Measurements from ENCODE around the gene PIP4P1. TPM values are rescaled to one million over a fixed set of nuclear protein-coding genes. Genes with fewer than 3 reads are reported as not detected.

PIP4P1 gene
- total and polyA plus RNA-seq, 10 of the 15 experiments (the other 5 are each of a cell fraction or from before 2014, with no cell fraction given), result 19.1 to 47.4 (median 39.7) TPM

DNA sequence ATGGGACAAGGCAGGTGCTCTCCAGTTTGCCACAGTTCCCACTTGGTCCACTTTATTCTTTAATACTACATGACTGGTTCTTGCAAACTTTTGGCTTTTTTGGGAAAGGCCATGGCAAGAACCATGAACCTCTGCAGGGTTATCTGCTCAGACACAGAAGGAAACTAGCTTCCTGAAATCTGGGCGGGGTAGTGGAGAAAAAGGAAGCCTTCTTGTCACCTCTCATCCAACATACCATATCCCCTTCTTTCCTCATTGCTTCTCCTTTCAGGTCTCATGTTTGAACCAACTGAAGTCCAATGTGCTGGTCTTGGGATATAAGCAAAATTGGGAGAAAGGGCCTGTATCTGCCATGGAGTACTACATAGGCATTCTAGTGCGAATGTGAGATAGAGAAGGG lies 19.8 kb downstream of the PIP4P1 start:
- Histone ChIP-seq H3K9ac (ENCODE audit: control insufficient read depth, insufficient read depth, low read length) (no peak overlapping the region), H4K20me1 (ENCODE audit: control insufficient read depth, insufficient read depth) (no peaks in the 10 kb centered on the region), H3K79me2 (ENCODE audit: control insufficient read depth, insufficient read depth, low read length) (no peaks in the 10 kb centered on the region), H3K4me2 (ENCODE audit: control insufficient read depth, insufficient read depth) (no peak overlapping the region), H3K27ac (ENCODE audit: control insufficient read depth, insufficient read depth) (no peak overlapping the region), H2AFZ (ENCODE audit: control insufficient read depth, low read depth, low read length) (no peak overlapping the region), H3K27me3 (replicated peaks in 1 of 2; ENCODE audit: control insufficient read depth in 2 of 2, insufficient read depth in 2 of 2, low read length in 1 of 2) (no peaks in the 10 kb centered on the region), H3K4me3 (no peak overlapping the region), H3K9me3 (replicated peaks; ENCODE audit: control insufficient read depth, insufficient read depth, low read length) (no peaks in the 10 kb centered on the region; the same call in 2 of the 3 replicates), H3K4me1 (ENCODE audit: control insufficient read depth, insufficient read depth, low read length) (no peaks in the 10 kb centered on the region), H3K36me3 (ENCODE audit: control insufficient read depth in 2 of 2, insufficient read depth in 2 of 2, low read length in 1 of 2) (no peaks in the 10 kb centered on the region)
- SMC1A ChIA-PET (ENCODE audit: uncharacterized antibody, unreplicated experiment), result interaction anchor here (0.9 kb wide), 1 partner anchor 12 kb away, joined by 3 read pairs; no protein-coding TSS in a partner anchor
- RAD21 ChIA-PET (ENCODE audit: unreplicated experiment), result no interaction called here
- FAIRE-seq (no peak), DNase-seq (ENCODE audit: low read depth, low spot score) (no peak), ATAC-seq (no peak)
- WGBS (ENCODE audit: insufficient coverage, insufficient replicate concordance, low lambda C conversion rate, missing lambda C conversion rate), result 96% methylated on average over 2 of the region's 2 CpGs
- in situ Hi-C loops (cut with MboI), result no loop called here
- CTCF ChIA-PET, result interaction anchor here (1.1 to 2.2 kb wide), 2 partner anchors 26 to 113 kb away, joined by 4 to 10 read pairs; no protein-coding TSS in a partner anchor
- intact Hi-C loops (cut with micrococcal nuclease; ENCODE audit: unreplicated experiment), result no loop called here
- POLR2A ChIA-PET, result interaction anchor here (1.5 kb wide), 1 partner anchor 9 kb away, joined by 3 read pairs; no protein-coding TSS in a partner anchor
- BruUV-seq (replicated peaks), result no TSS peak
- TF ChIP-seq HDAC2 (IDR thresholded peaks at IDR 0.05) (no peak), CHD1 (IDR thresholded peaks at IDR 0.05; ENCODE audit: low read depth, low read length) (no peak), CBFB (IDR thresholded peaks at IDR 0.05; ENCODE audit: low read depth) (no peak), EGR1 (IDR thresholded peaks at IDR 0.05; ENCODE audit: borderline replicate concordance in 1 of 2, low read depth in 2 of 2, low read length in 2 of 2) (no peak), CBX5 (IDR thresholded peaks at IDR 0.05; ENCODE audit: low read depth) (no peak)
- TF ChIP-seq, protein P1, sequence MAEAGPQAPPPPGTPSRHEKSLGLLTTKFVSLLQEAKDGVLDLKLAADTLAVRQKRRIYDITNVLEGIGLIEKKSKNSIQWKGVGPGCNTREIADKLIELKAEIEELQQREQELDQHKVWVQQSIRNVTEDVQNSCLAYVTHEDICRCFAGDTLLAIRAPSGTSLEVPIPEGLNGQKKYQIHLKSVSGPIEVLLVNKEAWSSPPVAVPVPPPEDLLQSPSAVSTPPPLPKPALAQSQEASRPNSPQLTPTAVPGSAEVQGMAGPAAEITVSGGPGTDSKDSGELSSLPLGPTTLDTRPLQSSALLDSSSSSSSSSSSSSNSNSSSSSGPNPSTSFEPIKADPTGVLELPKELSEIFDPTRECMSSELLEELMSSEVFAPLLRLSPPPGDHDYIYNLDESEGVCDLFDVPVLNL (IDR thresholded peaks at IDR 0.05; ENCODE audit: low read depth, low read length), result no peak
- TF ChIP-seq, protein P2, sequence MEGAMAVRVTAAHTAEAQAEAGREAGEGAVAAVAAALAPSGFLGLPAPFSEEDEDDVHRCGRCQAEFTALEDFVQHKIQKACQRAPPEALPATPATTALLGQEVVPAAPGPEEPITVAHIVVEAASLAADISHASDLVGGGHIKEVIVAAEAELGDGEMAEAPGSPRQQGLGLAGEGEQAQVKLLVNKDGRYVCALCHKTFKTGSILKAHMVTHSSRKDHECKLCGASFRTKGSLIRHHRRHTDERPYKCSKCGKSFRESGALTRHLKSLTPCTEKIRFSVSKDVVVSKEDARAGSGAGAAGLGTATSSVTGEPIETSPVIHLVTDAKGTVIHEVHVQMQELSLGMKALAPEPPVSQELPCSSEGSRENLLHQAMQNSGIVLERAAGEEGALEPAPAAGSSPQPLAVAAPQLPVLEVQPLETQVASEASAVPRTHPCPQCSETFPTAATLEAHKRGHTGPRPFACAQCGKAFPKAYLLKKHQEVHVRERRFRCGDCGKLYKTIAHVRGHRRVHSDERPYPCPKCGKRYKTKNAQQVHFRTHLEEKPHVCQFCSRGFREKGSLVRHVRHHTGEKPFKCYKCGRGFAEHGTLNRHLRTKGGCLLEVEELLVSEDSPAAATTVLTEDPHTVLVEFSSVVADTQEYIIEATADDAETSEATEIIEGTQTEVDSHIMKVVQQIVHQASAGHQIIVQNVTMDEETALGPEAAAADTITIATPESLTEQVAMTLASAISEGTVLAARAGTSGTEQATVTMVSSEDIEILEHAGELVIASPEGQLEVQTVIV (IDR thresholded peaks at IDR 0.05; ENCODE audit: borderline replicate concordance, partially characterized antibody), result no peak
- TF ChIP-seq, protein P3, sequence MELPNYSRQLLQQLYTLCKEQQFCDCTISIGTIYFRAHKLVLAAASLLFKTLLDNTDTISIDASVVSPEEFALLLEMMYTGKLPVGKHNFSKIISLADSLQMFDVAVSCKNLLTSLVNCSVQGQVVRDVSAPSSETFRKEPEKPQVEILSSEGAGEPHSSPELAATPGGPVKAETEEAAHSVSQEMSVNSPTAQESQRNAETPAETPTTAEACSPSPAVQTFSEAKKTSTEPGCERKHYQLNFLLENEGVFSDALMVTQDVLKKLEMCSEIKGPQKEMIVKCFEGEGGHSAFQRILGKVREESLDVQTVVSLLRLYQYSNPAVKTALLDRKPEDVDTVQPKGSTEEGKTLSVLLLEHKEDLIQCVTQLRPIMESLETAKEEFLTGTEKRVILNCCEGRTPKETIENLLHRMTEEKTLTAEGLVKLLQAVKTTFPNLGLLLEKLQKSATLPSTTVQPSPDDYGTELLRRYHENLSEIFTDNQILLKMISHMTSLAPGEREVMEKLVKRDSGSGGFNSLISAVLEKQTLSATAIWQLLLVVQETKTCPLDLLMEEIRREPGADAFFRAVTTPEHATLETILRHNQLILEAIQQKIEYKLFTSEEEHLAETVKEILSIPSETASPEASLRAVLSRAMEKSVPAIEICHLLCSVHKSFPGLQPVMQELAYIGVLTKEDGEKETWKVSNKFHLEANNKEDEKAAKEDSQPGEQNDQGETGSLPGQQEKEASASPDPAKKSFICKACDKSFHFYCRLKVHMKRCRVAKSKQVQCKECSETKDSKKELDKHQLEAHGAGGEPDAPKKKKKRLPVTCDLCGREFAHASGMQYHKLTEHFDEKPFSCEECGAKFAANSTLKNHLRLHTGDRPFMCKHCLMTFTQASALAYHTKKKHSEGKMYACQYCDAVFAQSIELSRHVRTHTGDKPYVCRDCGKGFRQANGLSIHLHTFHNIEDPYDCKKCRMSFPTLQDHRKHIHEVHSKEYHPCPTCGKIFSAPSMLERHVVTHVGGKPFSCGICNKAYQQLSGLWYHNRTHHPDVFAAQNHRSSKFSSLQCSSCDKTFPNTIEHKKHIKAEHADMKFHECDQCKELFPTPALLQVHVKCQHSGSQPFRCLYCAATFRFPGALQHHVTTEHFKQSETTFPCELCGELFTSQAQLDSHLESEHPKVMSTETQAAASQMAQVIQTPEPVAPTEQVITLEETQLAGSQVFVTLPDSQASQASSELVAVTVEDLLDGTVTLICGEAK (IDR thresholded peaks at IDR 0.05; ENCODE audit: borderline replicate concordance), result no peak
- TF ChIP-seq, protein P4, sequence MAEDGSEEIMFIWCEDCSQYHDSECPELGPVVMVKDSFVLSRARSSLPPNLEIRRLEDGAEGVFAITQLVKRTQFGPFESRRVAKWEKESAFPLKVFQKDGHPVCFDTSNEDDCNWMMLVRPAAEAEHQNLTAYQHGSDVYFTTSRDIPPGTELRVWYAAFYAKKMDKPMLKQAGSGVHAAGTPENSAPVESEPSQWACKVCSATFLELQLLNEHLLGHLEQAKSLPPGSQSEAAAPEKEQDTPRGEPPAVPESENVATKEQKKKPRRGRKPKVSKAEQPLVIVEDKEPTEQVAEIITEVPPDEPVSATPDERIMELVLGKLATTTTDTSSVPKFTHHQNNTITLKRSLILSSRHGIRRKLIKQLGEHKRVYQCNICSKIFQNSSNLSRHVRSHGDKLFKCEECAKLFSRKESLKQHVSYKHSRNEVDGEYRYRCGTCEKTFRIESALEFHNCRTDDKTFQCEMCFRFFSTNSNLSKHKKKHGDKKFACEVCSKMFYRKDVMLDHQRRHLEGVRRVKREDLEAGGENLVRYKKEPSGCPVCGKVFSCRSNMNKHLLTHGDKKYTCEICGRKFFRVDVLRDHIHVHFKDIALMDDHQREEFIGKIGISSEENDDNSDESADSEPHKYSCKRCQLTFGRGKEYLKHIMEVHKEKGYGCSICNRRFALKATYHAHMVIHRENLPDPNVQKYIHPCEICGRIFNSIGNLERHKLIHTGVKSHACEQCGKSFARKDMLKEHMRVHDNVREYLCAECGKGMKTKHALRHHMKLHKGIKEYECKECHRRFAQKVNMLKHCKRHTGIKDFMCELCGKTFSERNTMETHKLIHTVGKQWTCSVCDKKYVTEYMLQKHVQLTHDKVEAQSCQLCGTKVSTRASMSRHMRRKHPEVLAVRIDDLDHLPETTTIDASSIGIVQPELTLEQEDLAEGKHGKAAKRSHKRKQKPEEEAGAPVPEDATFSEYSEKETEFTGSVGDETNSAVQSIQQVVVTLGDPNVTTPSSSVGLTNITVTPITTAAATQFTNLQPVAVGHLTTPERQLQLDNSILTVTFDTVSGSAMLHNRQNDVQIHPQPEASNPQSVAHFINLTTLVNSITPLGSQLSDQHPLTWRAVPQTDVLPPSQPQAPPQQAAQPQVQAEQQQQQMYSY (CRISPR knock-in tag; IDR thresholded peaks at IDR 0.05), result no peak
